ENCODE measurements around the gene UFD1. TPM values are rescaled to one million over a fixed set of nuclear protein-coding genes. Genes with fewer than 3 reads are reported as not detected.

The UFD1 gene
- total and polyA plus RNA-seq, 2 of the 13 experiments (the other 11 are each of a cell fraction or from before 2014, with no cell fraction given): 47.9 to 51.1 TPM

GRCh38 chr22:19478901-19479354 lies at the start of gene UFD1 (continued):
- TF ChIP-seq SRSF9 (IDR thresholded peaks at IDR 0.05; ENCODE audit: borderline replicate concordance, insufficient read depth, low read depth, low read length, poor library complexity, severe bottlenecking) (no peak), PRDM10 (CRISPR knock-in tag; IDR thresholded peaks at IDR 0.05; ENCODE audit: low read depth) (peak; percentile 99), SP5 (CRISPR knock-in tag; IDR thresholded peaks at IDR 0.05; ENCODE audit: borderline replicate concordance, low read depth) (no peak), ZBED4 (CRISPR knock-in tag; IDR thresholded peaks at IDR 0.05; ENCODE audit: borderline replicate concordance) (no peak), THRA (CRISPR knock-in tag; IDR thresholded peaks at IDR 0.05; ENCODE audit: borderline replicate concordance) (no peak), ZNF12 (CRISPR knock-in tag; IDR thresholded peaks at IDR 0.05) (peak; percentile 45; the same call in 1 of the 2 replicates), PAF1 (CRISPR knock-in tag; IDR thresholded peaks at IDR 0.05) (no peak), EP300 (IDR thresholded peaks at IDR 0.05; ENCODE audit: low read depth in 2 of 2, low read length in 2 of 2) (no peak; a peak in 1 of 4 replicates), EP300 (CRISPR knock-in tag; IDR thresholded peaks at IDR 0.05; ENCODE audit: borderline replicate concordance) (no peak), PHF8 (CRISPR knock-in tag; IDR thresholded peaks at IDR 0.05) (peak; percentile 84), RERE (CRISPR knock-in tag; IDR thresholded peaks at IDR 0.05; ENCODE audit: low read depth) (no peak), ZNF775 (CRISPR knock-in tag; IDR thresholded peaks at IDR 0.05; ENCODE audit: borderline replicate concordance) (no peak)

Data from HepG2 (cell line).